A204.1 (cell line): ENCODE measurements around the gene NKAIN2.
A peak's percentile ranks its signal among the peaks of the same experiment; 100 is the strongest.

Source experiments
- FAIRE-seq: peaks from 2 replicates; lab custom pipeline; 2012; peaks lifted over from hg19 to GRCh38; lab: Jason Lieb, UNC

Gene NKAIN2

GRCh38 chr6:124854338-124854922 lies 1050.8 kb downstream of the NKAIN2 start:
- peak; percentile 97 for FAIRE-seq

- FAIRE-seq, result no peak
These were observed 1054.1 kb downstream of the NKAIN2 start for GRCh38 chr6:124857746-124858145.

- no peak for FAIRE-seq
These were observed 1054.9 kb downstream of the NKAIN2 start for GRCh38 chr6:124858564-124858963.

DNA sequence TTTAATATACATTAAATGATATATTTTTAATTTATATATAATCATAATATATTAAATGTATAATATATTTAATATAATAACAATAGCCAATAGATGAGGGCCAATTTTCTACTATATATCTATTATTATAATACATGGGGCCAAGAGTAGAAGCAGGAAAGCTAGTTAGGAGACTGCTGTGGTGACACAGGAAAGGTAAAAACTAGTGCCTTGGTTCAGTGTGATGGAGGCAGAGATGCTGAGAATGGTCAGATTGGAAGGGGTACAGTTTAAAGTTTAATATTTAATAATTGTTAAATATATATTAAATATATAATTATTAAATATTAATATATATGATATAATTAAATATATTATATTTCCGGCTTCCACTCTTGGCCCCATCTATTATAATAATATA lies 1055.7 kb downstream of the NKAIN2 start:
- peak; percentile 19 for FAIRE-seq

DNA sequence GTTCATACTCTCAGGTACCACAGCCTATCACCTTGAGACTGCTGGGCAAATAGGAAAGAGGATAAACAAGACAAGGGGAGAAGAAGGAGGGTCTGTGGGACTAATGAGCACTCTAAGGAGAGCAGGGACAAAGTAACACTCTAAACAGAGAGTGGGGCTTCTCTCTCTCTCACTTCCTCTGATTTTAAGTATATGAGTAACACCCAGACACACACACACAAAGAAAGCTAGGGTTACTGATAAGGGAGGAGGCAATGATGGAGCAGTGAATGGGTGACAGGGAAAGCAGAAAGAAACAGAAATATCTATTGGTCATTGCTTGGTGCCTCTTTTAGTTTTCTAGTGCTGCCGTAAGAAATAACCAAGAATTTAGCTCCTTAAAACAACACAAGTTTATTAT lies 1062.4 kb downstream of the NKAIN2 start:
- FAIRE-seq, result no peak

- FAIRE-seq, result no peak
These were observed 1063.5 kb downstream of the NKAIN2 start for GRCh38 chr6:124867121-124867520.

DNA sequence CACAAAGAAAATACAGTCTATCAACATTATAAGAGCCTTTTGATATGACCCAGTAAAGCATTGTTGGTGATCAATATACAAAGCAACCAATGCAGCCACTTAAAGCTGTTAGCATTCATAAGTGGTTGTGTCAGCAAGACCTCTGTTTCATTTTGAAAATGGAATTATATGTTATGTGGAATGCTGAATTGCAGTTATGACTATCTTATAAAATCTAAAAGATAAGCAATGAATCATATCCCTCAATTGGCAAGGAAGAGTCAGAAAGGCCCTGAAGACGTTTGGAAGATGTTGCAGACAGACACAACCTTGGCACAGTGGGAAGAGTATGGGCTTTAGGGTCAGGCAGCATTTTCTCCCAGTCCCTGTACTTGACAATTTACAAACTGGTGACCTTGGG lies 1064.8 kb downstream of the NKAIN2 start:
- FAIRE-seq, result no peak

- FAIRE-seq, result no peak
These were observed 1065.8 kb downstream of the NKAIN2 start for GRCh38 chr6:124869416-124869815.

DNA sequence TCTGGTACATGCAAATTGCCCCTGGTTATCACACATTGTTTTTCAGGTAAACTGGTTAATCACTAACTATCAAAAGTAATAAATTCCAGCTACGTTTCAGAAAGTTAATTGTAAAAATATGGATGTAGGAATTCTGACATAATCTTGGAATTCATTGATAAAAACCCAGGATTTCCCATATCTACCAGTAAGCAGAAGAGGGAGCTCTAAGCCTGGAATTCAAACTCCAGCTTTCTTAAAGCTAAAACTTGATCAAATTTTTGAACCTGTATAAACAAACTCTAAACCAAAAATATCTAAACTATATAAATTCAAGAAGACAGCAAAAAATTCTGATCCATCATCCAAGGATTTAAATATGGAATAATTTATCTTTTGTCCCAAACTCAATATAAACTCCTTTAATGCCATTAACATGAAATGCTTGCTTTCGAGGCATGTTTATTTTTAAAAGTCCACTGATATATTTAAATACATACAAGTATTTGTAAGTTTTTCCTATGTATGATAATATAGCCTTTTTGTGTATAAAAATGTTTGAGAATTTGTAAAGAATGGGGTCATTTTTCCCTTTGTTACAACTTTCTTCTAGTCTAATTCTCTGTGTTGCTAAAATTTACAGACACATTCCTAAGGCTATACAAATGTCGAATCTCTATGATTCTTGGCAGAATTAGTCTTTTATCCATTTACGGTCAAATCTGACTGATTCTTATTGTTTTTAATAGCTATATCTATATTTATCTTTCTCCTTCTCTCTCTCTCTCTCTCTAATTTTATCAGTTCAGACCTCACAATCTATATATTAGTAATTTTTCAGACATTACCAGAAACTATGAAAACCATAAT lies 1067.2 kb downstream of the NKAIN2 start:
- FAIRE-seq, result peak; percentile 95

GRCh38 chr6:124872361-124873065 lies 1068.8 kb downstream of the NKAIN2 start:
- FAIRE-seq, result no peak

DNA sequence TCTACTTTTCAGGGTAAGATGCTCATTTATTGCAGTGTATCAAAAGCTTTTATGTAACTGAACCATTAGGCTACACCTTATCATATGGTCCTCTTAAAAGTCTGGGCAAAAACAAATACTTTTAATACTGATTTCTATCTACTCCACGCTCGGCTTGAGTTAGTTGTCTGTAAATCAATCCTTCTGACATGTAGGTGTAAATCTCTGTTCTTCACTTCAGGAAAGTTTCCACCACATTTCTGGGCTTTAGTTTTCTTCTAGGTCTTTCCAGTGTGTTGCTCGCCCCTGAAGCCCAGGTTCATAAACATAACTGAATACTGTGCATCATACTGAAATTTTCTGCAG lies 1069.4 kb downstream of the NKAIN2 start:
- no peak for FAIRE-seq
